Astrocyte of the spinal cord (primary cell): ENCODE results near the gene ATAD3C.

ENCODE experiments used
- DNase-seq: peaks from one replicate; pipeline ENCODE4 v3.0.0; 2011; ENCODE audit warnings: low read depth, low spot score
- H3K4me3 ChIP-seq: 2 replicates; pipeline ENCODE4 v1.5.1; 2011; ENCODE audit warnings: low read depth, mild to moderate bottlenecking, low read length, moderate library complexity
- CTCF ChIP-seq: IDR thresholded peaks from 2 replicates; pipeline ENCODE4 v1.5.1; 2012; ENCODE audit warnings: low read depth, mild to moderate bottlenecking, low read length, inconsistent platforms
- in situ Hi-C: cut with HindIII; loops from 2 replicates; pipeline ENCODE4 v1.10.0; 2017; ENCODE audit warnings: low sequenced_read_pairs

The ATAD3C gene

GRCh38 chr1:1421147-1421906, 28.2 kb upstream of the ATAD3C start, which contains the start of gene ANKRD65:
Gene ANKRD65, minus strand, starts transcription at chr1:1421276. Its CDS starts 271 bp downstream, at chr1:1421005.
- no peak for TF ChIP-seq CTCF
- DNase-seq = no peak
- no peak within 1 kb of the TSS for H3K4me3 ChIP-seq
- in situ Hi-C loops = no loop called here

- DNase-seq = no peak
- no peak overlapping the region for H3K4me3 ChIP-seq
- no peak for TF ChIP-seq CTCF
- in situ Hi-C loops = no loop called here
Observed at GRCh38 chr1:1421907-1422464, 27.5 kb upstream of the ATAD3C start.

GRCh38 chr1:1422465-1423244, 26.8 kb upstream of the ATAD3C start:
- H3K4me3 ChIP-seq = no peak overlapping the region
- no peak for DNase-seq
- in situ Hi-C loops = no loop called here
- TF ChIP-seq CTCF = no peak

- H3K4me3 ChIP-seq = no peak overlapping the region
- TF ChIP-seq CTCF = no peak
- DNase-seq = no peak
- in situ Hi-C loops = no loop called here
Observed at GRCh38 chr1:1423245-1423597, 26.3 kb upstream of the ATAD3C start.

GRCh38 chr1:1424707-1425106, 24.8 kb upstream of the ATAD3C start:
- in situ Hi-C loops = no loop called here
- DNase-seq = no peak
- no peak for TF ChIP-seq CTCF
- no peak overlapping the region for H3K4me3 ChIP-seq

- DNase-seq = no peak
- no peak overlapping the region for H3K4me3 ChIP-seq
- in situ Hi-C loops = no loop called here
- no peak for TF ChIP-seq CTCF
Observed at GRCh38 chr1:1425426-1425752, 24.1 kb upstream of the ATAD3C start.
